Epithelial cell of umbilical artery (primary cell): ENCODE measurements around the gene BHMT2. TPM values are rescaled to one million over a fixed set of nuclear protein-coding genes. Genes with fewer than 3 reads are reported as not detected.

Source experiments
- total RNA-seq: library from RNA; depleted of rRNA; stranded (reverse); fragments of >200 nt; gene quantifications from 2 replicates; pipeline ENCODE4 v1.2.3, GENCODE V29; 2014

Gene BHMT2, protein sequence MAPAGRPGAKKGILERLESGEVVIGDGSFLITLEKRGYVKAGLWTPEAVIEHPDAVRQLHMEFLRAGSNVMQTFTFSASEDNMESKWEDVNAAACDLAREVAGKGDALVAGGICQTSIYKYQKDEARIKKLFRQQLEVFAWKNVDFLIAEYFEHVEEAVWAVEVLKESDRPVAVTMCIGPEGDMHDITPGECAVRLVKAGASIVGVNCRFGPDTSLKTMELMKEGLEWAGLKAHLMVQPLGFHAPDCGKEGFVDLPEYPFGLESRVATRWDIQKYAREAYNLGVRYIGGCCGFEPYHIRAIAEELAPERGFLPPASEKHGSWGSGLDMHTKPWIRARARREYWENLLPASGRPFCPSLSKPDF
- 0.61 TPM in 1 of 2 replicates, not detected in the other for total RNA-seq

DNA sequence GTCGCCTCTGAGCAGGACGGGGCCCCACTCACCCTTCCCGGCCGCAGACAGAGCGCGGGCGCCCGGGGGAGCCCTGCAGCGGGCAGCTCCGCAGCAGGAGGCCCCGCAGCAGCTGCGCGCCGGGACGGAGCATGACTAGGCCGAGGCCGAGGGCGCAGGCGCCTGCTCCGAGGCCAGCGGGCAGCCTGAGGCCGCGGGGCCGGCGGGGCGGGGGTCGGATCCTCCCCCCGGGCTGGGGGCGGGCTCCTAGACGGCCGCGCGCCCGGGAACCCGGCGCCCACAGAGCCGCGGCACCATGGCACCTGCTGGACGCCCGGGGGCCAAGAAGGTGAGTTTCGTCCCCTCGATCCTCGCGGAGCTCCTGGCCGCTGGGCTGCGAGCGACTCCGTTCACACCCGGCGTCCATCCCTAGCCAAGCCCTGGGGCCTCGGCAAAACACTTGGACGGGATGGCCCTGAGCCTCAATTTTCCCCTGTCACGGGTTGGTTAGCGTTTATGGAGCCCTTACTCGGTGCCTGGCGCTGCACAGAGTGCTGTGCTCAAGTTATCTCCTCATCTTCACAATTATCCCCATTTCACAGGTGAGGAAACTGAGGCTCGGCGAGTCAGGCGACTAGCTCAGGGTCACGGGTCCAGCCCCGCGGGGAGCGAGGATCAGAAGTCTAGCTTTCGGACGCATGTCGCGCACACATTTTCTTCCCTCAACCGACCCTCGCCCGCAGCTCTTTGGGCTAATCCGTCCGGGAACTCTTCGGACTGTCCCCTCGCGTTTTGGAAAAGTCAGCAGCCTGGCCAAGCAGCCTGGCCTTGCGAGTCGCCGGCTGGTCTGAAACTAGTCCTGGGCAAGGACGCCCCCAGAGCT lies at the start of gene BHMT2, which contains the start of gene DMGDH:
TSS of gene BHMT2 (plus strand) at position 280 of the 862 bp plus-strand sequence. CDS start at position 296, 16 bp downstream.
TSS of gene DMGDH (minus strand) at position 187 of the 862 bp plus-strand sequence. CDS start at position 133, 54 bp downstream.

GRCh38 chr5:79111387-79111959 lies 41.9 kb downstream of the BHMT2 start, which contains the start of gene BHMT:
TSS of gene BHMT (plus strand) at chr5:79111809. CDS start at chr5:79111886, 77 bp downstream.

Other genes starting within 250 kb of the BHMT2 start
- gene ARSB, start 84.5 kb upstream of the BHMT2 start, total RNA-seq, result 10.4 and 17.8 TPM in 2 replicates
- 0.30 and 0.32 TPM in 2 replicates for gene DMGDH, start 93 bp upstream of the BHMT2 start, total RNA-seq
- not detected in 2 replicates for gene BHMT, start 42.0 kb downstream of the BHMT2 start, total RNA-seq
- gene JMY, start 166.4 kb downstream of the BHMT2 start, total RNA-seq, result 6.5 and 10.8 TPM in 2 replicates